ENCODE data around the gene PRKCH.

PRKCH gene

GRCh38 chr14:61530296-61530695 is 208.9 kb downstream of the PRKCH start:
- H3K27me3 ChIP-seq (ENCODE audit: low read length), result no peaks in the 10 kb centered on the region
- no peaks in the 10 kb centered on the region for H3F3A ChIP-seq (ENCODE audit: insufficient read depth)
- no peak overlapping the region for H3K4me2 ChIP-seq (ENCODE audit: low read depth, low read length, poor library complexity, severe bottlenecking)
- no peak for TF ChIP-seq EZH2phosphoT487 (conservative IDR thresholded peaks at IDR 0.05; ENCODE audit: low read length)
- TF ChIP-seq CTCF (IDR thresholded peaks at IDR 0.05; ENCODE audit: insufficient read depth, low read length, poor library complexity, severe bottlenecking), result no peak
- no peak overlapping the region for H3K27ac ChIP-seq (ENCODE audit: low read depth, low read length)
- no peaks in the 10 kb centered on the region for H3K36me3 ChIP-seq (ENCODE audit: low read length)
- H3K9me2 ChIP-seq (replicated peaks; ENCODE audit: insufficient read depth, low read length), result no peaks in the 10 kb centered on the region
- H3K9me3 ChIP-seq (ENCODE audit: insufficient read depth, low read length), result no peaks in the 10 kb centered on the region
- no peak overlapping the region for H2AFZ ChIP-seq (ENCODE audit: low read depth, low read length, severe bottlenecking)
- H3K9ac ChIP-seq (ENCODE audit: low read length), result no peak overlapping the region
- H3K4me3 ChIP-seq (ENCODE audit: insufficient read depth, low read length, poor library complexity, severe bottlenecking), result no peak overlapping the region
- no peaks in the 10 kb centered on the region for H4K20me1 ChIP-seq (ENCODE audit: low read depth, low read length)
- H3K79me2 ChIP-seq (ENCODE audit: insufficient read depth, low read length), result no peaks in the 10 kb centered on the region

GRCh38 chr14:61530896-61531295 is 209.5 kb downstream of the PRKCH start:
- Histone ChIP-seq H3F3A (ENCODE audit: insufficient read depth) (no peaks in the 10 kb centered on the region), H3K27ac (ENCODE audit: low read depth, low read length) (no peak overlapping the region), H2AFZ (ENCODE audit: low read depth, low read length, severe bottlenecking) (no peak overlapping the region), H3K79me2 (ENCODE audit: insufficient read depth, low read length) (no peaks in the 10 kb centered on the region), H3K9me3 (ENCODE audit: insufficient read depth, low read length) (no peaks in the 10 kb centered on the region), H3K4me2 (ENCODE audit: low read depth, low read length, poor library complexity, severe bottlenecking) (no peak overlapping the region), H3K36me3 (ENCODE audit: low read length) (no peaks in the 10 kb centered on the region), H4K20me1 (ENCODE audit: low read depth, low read length) (no peaks in the 10 kb centered on the region), H3K9ac (ENCODE audit: low read length) (no peak overlapping the region), H3K4me3 (ENCODE audit: insufficient read depth, low read length, poor library complexity, severe bottlenecking) (no peak overlapping the region), H3K9me2 (replicated peaks; ENCODE audit: insufficient read depth, low read length) (no peaks in the 10 kb centered on the region), H3K27me3 (ENCODE audit: low read length) (no peaks in the 10 kb centered on the region)
- TF ChIP-seq CTCF (IDR thresholded peaks at IDR 0.05; ENCODE audit: insufficient read depth, low read length, poor library complexity, severe bottlenecking) (no peak), EZH2phosphoT487 (conservative IDR thresholded peaks at IDR 0.05; ENCODE audit: low read length) (no peak)

GRCh38 chr14:61531465-61532122 is 210.2 kb downstream of the PRKCH start:
- Histone ChIP-seq H3K27ac (ENCODE audit: low read depth, low read length) (no peak overlapping the region), H3K27me3 (ENCODE audit: low read length) (no peaks in the 10 kb centered on the region), H3F3A (ENCODE audit: insufficient read depth) (no peaks in the 10 kb centered on the region), H3K79me2 (ENCODE audit: insufficient read depth, low read length) (no peaks in the 10 kb centered on the region), H3K9me2 (replicated peaks; ENCODE audit: insufficient read depth, low read length) (no peaks in the 10 kb centered on the region), H3K36me3 (ENCODE audit: low read length) (no peaks in the 10 kb centered on the region), H3K4me3 (ENCODE audit: insufficient read depth, low read length, poor library complexity, severe bottlenecking) (no peak overlapping the region), H4K20me1 (ENCODE audit: low read depth, low read length) (no peaks in the 10 kb centered on the region), H3K4me2 (ENCODE audit: low read depth, low read length, poor library complexity, severe bottlenecking) (no peak overlapping the region), H3K9ac (ENCODE audit: low read length) (no peak overlapping the region), H3K9me3 (ENCODE audit: insufficient read depth, low read length) (no peaks in the 10 kb centered on the region), H2AFZ (ENCODE audit: low read depth, low read length, severe bottlenecking) (no peak overlapping the region)
- TF ChIP-seq CTCF (IDR thresholded peaks at IDR 0.05; ENCODE audit: insufficient read depth, low read length, poor library complexity, severe bottlenecking) (no peak), EZH2phosphoT487 (conservative IDR thresholded peaks at IDR 0.05; ENCODE audit: low read length) (no peak)

Measured in SU-DHL-6 (cell line).